Femur (tissue), 1 donor: ENCODE data around the gene ROBO1.
"Not testable (repeated sequence)": the region's sequence is repeated elsewhere in the genome, so short reads cannot be mapped to it uniquely, and the experiment has no call there.

Experiments
- DNase-seq: peaks from one replicate; pipeline ENCODE4 v3.0.0-alpha.2; 2017

The ROBO1 gene

DNA sequence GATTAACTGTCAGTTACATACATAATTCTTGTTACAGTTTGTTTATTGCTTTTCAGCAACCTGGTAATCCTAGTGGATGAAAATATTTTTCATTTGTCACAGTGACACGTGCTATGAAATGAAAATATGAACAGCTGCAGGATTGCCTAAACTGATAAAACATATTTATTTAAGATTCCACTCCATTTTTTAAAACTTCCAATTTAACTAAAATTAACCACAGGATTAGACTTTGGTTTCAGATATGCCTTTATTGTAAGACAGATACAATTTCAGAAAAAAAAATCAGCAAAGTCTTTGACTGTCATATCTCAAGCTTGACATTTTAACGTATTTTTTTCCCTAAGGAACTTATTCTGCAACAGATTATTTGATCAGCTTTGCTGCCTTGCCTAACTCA is 550.7 kb downstream of the ROBO1 start:
- DNase-seq, result no peak

DNA sequence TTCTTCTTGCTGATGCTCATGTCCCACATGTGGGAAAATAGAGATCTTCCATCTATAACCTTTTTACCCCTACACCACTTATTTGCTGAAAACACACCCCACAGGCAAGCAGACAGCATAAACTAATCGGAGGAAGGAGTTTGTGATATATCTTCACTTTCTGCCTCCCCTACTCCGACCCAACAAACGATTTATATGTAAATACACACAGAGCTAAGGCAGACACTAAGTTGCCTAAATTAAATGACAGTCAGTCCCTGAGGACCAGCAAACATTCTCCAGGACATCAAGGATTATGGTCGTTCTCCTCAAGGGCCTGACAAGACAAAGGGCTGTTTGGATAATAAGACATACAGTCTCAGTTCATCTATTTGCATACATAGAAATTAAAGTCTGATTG is 552.5 kb downstream of the ROBO1 start:
- DNase-seq, result no peak

DNA sequence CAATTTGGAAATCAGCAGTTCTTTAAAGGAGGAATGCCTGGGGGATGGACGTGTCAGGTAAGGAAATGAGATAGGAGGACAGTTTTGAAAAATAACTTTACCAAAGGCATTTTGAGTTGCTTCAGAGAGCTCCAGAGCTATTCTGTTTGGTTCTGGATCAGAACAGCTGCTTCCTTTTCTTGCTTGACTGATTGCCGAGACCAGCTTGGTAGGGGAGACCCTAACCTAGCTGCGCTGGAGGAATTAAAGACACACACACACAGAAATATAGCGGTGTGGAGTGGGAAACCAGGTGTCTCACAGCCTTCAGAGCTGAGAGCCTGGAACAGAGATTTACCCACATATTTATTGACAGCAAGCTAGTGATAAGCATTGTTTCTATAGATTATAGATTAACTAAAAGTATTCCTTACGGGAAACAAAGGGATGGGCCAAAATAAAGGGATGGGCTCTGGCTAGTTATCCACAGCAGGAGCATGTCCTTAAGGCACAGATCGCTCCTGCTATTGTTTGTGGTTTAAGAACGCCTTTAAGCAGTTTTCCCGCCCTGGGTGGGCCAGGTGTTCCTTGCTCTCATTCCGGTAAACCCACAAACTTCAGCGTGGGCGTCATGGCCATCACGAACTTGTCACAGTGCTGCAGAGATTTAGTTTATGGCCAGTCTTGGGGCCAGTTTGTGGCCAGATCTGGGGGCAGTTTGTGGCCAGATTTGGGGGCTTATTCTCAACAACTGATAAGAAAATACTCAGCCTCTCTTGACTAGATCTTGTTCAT is 556.0 kb downstream of the ROBO1 start:
- no peak for DNase-seq

GRCh38 chr3:79204351-79204750 is 563.4 kb downstream of the ROBO1 start:
- DNase-seq, result no peak

GRCh38 chr3:79203144-79203519 is 564.7 kb downstream of the ROBO1 start:
- DNase-seq, result peak; percentile 15

DNA sequence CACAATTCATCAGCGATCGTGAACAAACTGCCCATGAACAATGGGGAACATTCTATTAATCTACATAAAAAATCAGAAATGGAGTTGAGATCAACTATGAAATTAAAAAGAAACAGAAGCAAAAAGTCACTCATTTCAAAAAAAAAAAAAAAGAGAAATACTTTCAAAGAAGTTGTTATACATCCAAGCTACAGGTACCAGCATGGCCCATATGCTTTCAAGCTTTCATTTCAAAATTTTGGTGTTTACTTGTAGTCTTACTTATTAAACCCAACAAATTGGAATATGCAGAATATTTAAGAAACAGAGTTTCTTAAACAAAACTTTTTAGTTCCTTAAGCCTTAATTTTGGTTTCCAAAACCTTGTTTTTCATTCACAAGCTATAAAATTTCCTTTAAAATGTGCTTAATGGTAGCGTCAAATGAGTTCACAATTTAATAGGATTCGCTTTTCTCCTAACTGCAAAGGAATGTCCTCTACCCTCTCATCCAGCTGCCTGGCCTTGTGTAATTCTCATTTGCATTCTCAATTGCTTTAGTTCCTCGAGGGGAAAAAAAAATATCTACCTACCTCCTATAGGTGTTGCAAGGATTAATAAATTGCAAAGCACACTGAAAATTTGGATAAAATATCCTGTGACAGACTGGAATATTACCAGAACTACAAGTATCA is 565.2 kb downstream of the ROBO1 start:
- DNase-seq, result no peak

GRCh38 chr3:79200456-79200855 is 567.3 kb downstream of the ROBO1 start:
- DNase-seq, result no peak

DNA sequence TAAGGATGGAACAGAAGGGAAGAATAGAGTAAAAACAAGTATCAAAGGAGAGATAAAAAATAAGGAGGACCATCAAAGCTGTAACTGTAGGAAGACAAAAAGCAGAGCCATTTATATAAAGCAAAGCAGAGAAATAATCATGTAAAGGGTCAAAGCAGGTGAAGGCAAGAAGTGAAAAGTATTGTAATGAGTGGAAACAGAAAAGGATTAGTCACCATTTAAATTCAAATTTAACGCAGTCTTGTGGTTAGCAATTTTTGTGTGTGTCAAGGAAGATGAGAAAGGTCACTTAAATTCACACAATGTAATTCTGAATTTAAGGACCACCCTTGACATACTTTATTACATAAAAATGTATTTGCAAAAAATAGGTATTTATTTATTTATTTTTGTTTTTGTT is 567.8 kb downstream of the ROBO1 start:
- no peak for DNase-seq

DNA sequence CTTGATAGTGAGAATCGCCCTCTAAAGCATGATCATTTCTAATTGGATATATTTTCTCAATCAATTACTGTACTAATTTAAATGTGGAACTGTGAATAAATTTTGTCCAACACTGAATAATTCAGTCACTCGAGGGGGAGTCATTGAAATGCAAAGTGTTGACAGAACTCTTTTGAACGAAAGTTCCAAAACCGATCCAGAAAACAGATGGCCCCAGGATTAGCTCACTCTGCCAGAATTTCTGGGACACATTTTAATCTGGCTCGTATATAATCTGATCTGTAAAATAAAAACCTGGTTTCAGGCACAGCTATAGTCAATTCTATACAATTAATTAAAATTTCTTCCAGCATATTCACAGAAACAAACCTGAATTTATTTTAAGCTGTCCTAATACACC is 580.4 kb downstream of the ROBO1 start:
- no peak for DNase-seq

DNA sequence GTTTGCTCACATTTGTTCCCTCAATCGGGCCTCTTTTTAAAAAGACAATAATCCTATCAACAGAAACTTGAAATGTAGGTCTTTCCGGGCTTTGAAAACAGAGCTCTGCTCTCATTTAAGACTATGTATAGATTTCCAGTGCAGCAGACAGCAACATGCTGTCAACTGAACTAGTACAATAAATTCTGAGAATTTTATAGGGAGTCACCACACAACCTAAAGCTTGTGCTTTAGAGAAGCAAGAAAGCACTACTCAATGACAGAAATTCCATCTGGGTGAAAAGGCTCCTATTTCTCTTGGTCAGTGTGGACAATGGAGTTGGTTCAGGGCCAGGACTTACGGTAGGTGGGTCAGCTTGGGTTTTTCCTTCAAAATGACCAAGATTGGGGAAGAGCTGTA is 583.5 kb downstream of the ROBO1 start:
- DNase-seq, result no peak

DNA sequence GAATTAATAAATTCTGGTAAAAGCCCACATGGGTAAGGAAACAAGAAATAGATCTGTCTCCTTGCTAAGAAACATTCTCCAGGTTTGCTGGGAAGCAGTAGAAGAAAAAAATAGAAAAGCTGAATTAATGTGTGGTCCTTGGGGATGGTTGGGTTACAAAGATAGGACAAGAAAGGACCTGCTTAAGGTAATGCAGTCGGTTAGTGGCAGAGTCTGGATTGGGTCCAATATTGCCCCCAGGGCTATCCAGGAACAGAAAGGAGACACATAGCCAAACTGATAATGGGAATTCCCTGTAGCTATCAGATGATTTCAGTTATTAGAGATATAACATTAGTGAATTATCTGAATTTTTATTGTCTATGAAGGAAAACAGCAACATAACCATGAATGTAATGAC is 584.3 kb downstream of the ROBO1 start:
- no peak for DNase-seq

DNA sequence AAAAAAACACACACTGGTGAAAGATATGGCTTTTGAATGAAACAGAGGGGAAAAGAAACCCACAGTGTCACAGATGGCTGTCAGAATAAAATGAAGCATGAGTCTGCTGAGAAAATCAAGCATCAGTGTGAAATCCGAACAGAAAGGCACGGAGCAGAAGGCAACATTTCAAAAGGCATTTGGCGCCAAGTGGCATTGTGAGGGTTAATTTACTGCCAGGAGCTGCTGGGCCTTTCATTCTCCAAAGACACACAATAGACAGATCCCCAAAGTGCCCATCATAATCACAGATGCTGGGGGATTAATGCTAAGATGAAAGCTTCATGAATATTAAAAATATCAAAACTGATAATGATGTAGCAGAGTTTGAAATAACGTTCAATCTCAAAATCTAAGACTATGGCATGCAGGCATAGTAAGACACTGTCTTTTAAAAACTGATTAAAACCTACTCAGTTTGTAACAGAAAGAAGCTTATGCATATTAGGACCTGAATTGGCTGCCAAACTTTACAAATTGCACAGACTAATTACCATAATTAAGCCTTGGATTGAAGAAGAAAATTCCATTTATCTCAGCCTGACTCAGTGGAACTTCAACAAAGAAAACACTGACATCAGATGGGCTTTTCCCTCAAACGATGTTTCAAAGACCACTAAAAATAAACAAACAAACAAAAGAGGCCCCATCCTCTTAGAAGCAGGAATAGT is 589.2 kb downstream of the ROBO1 start:
- DNase-seq, result no peak

DNA sequence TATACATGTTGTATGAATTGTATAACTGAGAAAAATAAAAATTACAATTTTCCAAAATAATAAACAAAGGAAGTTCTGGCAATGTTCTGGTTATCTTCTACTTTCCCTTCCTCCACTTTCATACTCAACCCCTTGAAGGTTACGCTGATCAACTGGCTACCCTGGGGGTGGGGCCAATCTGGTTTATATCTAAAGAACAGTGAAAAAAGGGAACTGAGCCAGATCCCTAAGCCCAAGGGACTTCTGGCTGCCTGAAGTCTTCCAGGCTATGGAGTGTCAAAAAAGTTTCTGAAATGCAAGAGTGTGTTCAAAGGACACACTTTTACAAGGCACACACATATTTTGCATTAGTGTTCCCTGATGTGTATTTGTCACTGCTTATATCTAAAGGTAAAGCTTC is 591.9 kb downstream of the ROBO1 start:
- DNase-seq, result peak; percentile 14

- not testable (repeated sequence) for DNase-seq
These were observed 594.5 kb downstream of the ROBO1 start for GRCh38 chr3:79173259-79173658.

DNA sequence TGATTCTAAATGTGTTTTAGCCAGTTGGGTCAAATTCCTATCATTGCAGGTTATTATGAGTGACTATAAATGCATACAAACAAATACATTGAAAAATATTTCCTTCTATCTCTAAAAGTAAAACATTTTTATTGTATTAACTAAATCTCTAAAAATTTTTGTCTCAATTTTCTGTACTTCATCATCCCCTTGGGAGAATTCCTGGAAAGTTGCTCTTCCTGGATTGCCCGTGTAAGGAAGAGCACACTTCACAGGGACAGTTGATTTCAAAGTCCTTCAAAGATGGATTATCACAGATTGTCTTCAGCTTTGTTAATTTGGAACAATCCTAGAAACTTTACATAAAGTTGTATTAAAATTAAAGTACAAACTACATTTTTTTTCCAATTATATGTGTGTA is 595.6 kb downstream of the ROBO1 start:
- no peak for DNase-seq

DNA sequence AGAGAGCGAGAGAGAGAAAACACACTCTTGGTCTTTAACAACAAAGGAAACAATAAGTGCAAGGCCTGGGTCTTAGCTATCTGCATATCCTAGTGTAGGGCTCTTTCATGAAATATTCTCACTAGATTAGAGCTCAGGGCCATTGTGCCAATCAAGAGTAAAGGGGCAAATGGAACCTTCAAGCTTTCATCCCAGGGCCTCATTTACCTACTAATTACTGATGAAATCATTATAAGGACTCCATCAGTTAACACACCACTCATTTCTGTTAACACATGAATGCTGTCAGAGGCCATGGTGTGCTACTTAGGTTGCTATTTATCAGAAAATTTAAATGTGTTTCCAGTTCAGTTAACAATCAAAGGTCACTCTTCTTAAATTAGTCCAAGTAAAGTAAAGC is 597.8 kb downstream of the ROBO1 start:
- DNase-seq, result no peak

GRCh38 chr3:79167651-79168416 is 600.0 kb downstream of the ROBO1 start:
- peak; percentile 37 for DNase-seq

DNA sequence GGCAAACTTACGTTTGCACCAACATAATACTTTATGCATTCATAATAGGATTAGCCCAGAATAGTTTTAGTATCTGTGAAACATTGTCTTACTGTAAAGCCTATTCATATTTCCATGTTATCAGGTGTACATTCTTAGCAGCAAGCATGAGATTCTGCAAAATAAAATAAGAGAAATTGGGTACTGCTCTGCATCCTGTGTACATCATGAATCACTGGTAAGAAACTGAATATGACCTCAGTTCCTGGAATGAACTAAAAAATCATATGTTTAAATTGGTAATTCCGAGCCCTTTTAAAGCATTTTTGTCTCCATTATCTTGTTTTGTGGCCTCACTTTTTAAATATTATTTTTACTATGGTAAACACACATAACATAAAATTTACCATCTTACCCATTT is 605.1 kb downstream of the ROBO1 start:
- no peak for DNase-seq

DNA sequence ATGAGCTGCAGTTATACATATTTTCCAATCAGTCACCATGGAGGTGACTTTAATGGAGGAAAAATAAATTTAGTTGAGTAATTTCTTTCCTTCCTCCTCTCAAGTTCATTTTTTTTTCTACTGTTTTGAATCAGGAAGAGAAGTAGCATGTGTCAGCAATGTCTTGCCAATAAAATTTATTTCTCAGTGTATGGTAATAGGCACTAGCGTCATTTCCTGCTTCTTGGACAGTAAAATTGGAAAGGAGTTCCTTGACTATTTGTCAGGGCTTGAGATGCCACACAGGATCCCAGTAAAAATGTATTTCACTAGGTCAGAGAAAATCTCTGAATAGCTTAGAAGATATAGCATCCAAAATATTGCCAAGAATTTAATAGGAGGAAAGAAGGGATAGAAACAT is 605.9 kb downstream of the ROBO1 start:
- DNase-seq, result no peak

- no peak for DNase-seq
These were observed 607.4 kb downstream of the ROBO1 start for GRCh38 chr3:79160421-79160820.

GRCh38 chr3:79159736-79160135 is 608.1 kb downstream of the ROBO1 start:
- DNase-seq, result no peak

- DNase-seq, result no peak
These were observed 610.6 kb downstream of the ROBO1 start for GRCh38 chr3:79157191-79157590.

DNA sequence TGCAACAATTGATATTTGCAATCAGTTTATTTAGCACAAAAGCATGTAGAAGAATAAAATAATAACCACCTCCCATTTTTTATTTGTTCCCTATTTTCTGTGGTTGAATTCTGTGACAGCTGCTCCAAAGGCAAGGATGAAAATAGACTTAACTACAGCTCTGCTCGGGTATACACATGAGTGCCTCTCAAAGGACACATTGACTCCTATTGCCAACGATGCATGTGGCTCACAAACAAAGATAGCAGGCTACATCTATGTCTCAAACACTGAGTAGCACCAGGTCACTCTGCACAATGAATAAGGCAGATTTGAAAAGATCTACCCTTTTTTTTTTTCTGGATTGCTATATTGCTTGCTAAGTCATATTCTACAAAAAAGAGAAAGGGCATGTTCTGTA is 612.9 kb downstream of the ROBO1 start:
- no peak for DNase-seq
